Nucleus accumbens (tissue), 56 donors: ENCODE results near the gene PLCB3.
"Not testable (repeated sequence)": the region's sequence is repeated elsewhere in the genome, so short reads cannot be mapped to it uniquely, and the experiment has no call there.

Experiments
- DNase-seq, 56 donors: peaks; one replicate each; lab custom pipeline; 2025; lab: John Stamatoyannopoulos, UW

PLCB3 gene

DNA sequence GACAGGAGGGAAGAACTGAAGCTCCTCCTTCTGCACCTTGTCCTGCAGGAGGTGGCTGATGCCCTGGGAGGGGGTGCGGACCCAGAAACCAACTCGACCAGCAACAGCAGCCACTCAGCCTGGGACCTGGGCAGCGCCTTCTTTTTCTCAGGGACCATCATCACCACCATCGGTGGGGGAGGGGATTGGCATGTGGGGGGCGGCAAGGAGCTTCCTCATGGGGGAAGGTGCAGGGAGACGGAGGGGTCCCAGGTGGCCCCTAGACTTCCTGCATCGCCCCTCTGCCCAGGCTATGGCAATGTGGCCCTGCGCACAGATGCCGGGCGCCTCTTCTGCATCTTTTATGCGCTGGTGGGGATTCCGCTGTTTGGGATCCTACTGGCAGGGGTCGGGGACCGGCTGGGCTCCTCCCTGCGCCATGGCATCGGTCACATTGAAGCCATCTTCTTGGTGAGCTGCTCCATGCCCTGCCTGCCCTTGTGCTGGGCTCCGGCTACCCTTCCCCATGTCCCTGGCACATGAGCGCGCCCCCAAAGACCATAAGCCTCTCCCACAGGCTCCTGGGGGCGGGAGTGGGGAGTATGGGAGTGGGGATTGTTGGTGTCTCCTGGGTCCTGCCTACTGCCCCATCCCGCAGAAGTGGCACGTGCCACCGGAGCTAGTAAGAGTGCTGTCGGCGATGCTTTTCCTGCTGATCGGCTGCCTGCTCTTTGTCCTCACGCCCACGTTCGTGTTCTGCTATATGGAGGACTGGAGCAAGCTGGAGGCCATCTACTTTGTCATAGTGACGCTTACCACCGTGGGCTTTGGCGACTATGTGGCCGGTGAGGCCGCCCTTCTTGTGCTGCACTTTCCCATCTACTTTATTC, 45.7 kb downstream of the PLCB3 start:
- no peak for DNase-seq

DNA sequence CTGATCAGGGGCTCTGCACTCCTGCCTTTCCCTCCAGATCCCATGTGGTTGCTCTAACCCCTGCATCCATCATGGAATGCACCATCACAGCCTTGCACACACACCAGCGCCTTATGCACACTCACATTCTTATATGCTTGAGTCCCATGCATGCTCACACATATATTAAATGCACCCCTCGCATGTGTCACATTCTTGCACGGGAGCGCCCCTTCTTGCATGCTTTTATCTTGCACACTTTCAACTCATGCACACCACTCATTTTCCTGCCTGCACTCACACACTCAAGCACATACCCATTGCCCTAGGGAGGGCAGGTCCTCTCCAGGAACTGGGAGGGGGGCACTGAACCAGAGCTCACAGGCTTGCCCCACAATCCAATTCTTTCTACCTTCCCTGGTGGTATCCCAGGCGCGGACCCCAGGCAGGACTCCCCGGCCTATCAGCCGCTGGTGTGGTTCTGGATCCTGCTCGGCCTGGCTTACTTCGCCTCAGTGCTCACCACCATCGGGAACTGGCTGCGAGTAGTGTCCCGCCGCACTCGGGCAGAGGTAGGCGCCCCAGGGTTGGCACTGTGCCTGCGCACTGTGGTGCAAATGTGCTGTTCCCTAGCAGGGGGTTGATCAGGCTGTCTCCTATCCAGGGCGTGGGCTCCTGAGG, 46.5 kb downstream of the PLCB3 start:
- no peak for DNase-seq

DNA sequence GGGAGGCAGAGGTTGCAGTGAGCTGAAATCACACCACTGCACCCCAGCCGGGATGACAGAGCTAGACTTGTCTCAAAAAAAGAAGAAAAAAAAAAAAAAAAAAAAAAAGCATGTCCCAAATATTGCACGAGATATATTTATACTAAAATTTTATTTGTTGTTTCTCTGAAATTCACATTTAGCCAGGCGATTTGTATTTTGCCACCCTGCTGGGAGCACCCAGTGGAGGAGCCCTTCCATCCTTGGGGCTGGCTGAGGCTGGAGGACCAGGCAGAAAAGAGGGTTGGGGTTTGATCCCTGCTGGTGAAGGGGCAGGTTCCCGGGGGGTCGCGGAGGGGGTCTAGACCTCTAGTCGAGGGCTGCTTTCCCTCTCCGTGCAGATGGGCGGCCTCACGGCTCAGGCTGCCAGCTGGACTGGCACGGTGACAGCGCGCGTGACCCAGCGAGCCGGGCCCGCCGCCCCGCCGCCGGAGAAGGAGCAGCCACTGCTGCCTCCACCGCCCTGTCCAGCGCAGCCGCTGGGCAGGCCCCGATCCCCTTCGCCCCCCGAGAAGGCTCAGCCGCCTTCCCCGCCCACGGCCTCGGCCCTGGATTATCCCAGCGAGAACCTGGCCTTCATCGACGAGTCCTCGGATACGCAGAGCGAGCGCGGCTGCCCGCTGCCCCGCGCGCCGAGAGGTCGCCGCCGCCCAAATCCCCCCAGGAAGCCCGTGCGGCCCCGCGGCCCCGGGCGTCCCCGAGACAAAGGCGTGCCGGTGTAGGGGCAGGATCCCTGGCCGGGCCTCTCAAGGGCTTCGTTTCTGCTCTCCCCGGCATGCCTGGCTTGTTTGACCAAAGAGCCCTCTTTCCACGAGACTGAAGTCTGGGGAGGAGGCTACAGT, 47.9 kb downstream of the PLCB3 start:
- DNase-seq = peak in 53 of 56 donors; percentile 10 to 82 (median 59)

DNA sequence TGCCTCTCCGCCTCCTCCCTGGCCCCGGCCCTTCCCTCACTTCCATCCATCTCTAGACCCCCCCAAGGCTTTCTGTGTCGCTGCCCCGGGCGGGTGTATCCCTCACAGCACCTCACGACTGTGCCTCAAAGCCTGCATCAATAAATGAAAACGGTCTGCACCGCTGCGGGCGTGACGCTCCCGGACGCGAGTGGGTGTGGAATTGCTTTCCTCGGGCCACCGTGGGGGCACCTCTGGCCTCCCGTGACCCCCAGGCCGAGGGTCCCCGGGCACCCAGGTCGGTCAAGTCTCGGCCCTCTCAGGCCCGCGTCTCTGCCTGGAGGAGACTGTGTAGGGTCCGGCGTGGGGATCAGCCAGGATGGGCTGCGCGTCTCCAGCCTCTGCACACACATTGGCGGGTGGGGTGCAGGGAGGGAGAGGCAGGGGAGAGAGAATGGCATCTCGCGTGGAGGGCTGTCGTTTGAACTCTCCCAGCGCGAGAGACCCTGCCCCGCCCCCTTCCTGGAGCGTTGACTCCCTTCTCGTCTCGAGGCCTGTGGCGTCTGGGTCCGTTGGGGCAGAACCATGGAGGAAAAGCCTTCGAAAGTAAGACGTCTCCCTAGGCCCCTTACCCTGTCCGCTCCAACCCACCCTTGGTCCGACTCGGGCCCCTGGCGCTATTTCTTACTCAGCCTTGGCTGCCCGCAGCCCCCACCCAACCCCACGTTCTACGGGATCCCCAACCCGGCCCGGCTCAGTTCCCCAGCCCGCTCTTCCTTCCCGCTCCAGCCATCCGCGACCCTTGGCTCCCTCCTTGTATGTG, 48.7 kb downstream of the PLCB3 start, which contains the start of gene CATSPERZ:
Gene CATSPERZ, plus strand, starts transcription at position 512 of the 802 bp plus-strand sequence. Its CDS starts 53 bp downstream, at position 565.
- peak in 4 of 56 donors; percentile 34 to 49 (median 44) for DNase-seq

DNA sequence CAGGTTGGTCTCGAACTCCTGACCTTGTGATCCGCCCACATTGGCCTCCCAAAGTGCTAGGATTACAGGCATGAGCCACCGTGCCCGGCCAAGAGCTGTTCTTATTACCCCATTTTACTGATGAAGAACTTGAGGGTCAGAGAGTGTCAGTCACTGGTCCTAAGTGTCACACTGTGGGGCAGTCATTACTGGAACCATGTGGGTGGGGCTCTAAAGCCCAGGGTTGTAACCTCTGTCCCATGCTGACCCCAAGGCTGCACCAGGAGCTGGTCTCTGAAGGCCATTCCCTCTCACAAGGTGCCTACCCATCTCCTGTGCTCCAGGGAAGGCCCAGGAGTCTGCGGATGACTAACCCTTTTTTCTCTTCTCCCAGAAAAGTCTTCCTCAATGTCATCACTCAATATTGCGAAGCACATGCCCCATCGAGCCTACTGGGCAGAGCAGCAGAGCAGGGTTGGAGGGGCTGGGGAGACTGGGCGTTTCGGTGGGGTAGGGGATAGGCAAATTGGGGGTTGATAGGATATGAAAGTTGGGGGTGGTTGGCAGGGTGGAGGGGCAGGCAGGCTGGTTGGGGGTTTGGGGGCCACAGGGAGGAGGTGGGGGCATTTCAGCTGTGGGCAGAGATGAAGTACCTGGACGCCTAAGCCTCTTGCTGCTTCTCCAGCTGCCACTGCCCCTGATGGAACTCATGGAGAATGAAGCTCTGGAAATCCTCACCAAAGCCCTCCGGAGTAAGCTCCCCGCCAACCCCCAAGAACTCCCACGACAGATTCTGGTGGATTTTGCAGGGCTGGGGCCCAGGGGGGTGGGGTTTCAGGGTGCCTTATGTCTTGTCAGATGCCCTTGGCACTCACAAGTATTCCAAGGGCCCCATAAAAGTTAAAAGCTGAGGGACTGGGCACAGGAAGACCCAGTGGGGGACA, 52.0 kb downstream of the PLCB3 start:
- DNase-seq = no peak

DNA sequence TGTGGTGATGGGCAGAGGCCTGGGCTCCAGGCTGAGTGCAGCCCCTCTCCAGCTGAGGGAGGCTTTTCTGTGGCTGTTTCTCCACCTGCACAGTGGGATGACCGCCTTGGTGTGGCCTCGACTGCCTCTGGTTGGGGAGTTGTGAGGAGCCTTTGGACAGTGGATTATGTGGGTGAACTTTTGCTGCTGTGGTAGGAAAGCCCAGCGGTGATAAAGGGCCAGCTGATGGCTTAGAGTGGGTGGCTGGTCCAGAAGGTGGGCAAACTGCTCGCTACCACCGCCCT, 52.6 kb downstream of the PLCB3 start:
- DNase-seq = no peak

DNA sequence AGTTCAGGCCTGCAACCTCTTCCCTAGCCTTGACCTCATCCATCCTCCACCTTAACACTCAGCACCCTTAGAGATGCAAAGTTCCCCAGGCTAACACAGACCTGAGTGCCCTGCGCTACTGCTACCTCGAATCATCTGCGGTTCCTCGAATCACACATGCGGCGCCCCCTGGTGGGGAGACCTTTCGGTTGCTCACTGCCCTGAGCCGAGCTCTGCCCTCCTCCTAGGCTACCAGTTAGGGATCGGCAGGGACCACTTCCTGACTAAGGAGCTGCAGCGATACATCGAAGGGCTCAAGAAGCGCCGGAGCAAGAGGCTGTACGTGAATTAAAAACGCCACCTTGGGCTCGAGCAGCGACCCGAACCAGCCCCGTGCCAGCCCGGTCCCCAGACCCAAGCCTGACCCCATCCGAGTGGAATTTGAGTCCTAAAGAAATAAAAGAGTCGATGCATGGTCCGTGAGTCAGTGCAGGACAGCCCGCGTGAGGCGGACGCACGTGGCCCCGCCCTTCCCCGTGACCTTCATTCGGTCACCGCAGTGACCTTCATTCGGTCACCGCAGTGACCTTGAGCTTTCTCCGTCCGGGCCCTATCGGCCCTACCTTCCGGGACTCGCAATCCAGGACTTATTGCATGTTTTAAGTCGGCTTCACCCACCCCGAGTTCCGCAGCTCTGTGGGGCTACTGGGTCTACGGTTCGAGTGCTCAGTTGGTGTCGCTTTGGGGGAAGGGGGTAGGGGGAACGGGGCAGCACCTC, 53.2 kb downstream of the PLCB3 start:
- peak in 55 of 56 donors; percentile 42 to 95 (median 78) for DNase-seq

DNA sequence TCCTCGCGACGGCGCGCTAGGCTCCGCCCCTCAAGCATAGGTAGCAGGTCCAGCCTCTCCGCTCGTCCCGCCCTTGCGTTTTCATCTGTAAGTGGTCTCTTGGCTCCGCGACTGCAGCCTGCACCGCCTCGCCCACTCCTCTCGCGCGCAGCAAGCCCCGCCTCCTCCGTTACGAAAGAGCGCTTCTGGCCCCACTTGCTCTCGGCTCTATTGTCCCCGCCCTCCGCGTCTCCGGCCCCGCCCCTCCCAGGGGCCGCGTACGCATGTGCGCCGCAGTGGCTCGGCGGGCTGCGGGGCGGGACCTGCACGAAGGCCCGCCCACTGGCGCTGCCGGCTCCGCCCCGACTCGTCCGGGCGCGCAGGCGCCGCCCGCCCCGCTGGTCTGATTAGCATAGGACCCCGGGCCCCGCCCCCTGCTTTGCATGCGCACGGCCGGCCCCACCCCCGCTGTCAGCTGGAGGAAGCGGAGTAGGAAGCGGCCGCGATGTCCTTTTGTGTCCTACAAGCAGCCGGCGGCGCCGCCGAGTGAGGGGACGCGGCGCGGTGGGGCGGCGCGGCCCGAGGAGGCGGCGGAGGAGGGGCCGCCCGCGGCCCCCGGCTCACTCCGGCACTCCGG, 53.9 kb downstream of the PLCB3 start, which contains the start of gene ESRRA:
Gene ESRRA, plus strand, starts transcription at position 450 of the 616 bp plus-strand sequence. CDS start 1,656 bp downstream, outside the sequence.
- DNase-seq = peak; percentile 82 to 100 (median 99)

DNA sequence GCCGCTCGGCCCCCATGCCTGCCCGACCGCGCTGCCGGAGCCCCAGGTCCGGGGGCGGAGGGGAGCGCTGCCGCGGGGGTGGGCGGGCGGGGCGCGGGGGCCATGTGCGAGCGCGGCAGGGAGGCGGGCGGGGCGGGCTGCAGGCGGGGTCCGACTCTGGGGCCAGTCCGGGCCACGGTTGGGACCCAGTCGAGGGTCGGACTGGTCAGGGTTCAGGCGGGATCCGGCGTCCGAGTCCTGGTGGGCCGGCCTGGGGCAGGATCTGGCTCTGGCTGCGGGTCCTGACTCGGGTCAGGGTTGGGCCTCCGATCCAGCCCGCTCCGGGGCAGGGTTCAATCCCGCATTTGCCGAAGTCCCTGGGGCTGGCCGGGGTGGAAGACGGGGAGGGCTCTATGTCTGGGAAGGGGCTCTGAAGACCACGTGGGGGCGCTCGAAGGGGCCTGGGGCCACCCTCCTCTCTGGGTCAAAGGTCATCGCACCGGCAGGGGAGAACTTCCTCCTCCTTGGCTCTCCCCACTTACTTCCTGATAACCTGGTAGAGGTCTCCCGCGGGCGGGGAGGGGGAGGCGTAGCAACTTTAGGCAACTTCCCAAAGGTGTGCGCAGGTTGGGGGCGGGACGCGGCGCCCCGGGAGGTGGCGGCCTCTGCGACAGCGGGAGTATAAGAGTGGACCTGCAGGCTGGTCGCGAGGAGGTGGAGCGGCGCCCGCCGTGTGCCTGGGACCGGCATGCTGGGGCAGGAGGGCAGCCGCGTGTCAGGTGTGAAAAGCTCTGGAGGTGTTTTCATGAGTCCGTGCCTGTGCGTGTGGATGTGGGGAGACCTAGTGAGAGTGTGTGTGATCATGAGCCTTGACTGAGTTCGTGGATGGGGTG, 54.6 kb downstream of the PLCB3 start:
- DNase-seq = peak in 41 of 56 donors; percentile 18 to 83 (median 60)

DNA sequence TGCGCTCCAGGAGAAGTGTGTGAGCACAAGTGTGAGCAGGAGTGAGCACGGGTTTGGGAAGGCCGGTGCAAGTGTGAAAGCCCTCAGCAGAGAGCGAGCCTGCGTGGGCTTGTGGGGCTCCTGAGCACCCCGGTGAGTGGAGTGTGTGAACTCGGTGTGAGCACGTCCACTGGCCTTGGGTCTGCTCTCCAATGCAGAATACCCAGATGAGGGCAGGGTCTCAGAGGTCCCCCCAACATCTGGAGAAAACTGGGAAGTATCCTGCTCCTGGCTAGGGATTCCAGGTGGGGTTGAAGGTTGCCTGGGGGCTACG, 55.2 kb downstream of the PLCB3 start:
- DNase-seq = peak in 1 of 56 donors; percentile 29

DNA sequence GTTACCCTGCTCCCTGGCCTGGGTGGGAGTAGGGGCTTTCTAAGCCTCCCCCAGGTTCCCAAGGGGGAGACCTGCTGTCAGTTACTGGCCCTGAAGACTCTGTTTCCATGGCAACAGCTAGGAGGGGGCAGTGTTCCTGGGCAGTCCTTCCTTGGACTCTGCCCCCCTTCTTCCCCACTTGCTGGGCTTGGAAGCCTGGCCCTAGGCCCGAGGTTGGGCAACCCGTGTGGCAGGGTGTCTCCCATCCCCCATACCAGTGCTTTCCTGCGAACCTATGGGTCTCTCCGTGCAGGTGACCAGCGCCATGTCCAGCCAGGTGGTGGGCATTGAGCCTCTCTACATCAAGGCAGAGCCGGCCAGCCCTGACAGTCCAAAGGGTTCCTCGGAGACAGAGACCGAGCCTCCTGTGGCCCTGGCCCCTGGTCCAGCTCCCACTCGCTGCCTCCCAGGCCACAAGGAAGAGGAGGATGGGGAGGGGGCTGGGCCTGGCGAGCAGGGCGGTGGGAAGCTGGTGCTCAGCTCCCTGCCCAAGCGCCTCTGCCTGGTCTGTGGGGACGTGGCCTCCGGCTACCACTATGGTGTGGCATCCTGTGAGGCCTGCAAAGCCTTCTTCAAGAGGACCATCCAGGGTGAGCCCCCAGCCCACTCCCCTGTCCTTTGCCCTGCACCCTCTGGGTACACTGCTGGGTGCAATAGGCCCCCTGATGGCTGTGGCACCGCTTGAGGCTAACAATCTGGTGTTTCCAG, 55.7 kb downstream of the PLCB3 start:
- DNase-seq = peak in 4 of 56 donors; percentile 21 to 59 (median 32)

DNA sequence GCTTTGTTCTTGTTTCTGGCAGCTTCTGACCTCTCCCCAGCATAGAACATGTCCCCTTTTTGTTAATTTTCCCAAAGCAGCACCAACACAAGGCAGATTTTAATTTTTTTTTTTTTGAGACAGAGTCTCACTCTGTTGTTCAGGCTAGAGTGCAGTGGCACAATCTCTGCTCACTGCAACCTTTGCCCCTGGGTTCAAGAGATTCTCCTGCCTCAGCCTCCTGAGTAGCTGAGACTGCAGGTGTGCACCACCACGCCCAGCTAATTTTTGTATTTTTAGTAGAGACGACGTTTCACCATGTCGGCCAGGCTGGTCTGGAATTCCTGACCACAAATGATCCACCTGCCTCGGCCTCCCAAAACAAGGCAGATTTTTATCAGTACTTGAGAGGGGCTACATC, 56.5 kb downstream of the PLCB3 start:
- DNase-seq = not testable (repeated sequence)

DNA sequence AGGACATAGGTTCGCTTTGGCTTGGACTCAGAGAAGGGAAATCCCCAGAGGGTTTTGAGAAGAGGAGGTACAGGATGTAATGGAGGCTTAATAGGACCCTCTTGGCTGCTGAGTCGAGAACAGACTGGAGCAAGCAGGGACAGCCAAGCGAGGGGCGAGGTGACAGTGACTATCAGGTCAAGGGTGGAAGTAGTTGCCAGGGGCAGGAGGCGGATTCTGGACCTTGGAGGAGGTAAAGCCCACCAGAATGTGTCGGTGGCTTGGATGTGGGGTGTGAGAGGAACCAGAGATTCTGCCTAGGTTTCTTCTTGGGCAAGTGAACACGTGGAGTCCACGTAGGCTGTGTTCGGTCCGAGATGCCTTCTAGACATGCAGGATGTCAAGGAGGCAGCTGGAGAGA, 61.6 kb downstream of the PLCB3 start:
- DNase-seq = no peak

DNA sequence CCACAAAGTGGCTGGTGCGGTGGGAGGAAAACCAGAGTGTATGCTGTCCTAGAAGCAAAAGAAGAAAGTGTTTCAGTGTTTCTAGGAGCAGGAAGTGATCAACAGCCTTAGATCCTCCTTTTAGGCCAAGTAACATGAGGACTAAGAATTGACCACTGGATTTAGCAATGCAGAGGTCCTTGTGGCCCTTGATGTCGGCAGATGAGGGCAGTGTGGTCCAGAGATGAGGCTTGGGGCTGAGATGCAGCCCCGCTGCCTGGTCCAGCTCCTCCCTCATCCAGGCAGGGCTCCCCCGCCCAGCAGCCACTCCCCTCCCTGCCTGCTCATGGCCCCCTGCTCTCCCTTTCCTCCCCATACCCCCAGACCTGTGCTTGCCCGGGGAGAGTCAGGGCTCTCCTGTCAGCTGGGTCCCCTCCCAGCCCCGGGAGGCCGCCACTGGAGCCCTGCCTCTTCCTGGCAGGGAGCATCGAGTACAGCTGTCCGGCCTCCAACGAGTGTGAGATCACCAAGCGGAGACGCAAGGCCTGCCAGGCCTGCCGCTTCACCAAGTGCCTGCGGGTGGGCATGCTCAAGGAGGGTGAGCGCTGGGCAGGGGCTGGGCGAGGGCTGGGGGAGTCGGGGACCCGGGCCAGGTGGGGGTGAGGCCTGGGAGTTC, 62.3 kb downstream of the PLCB3 start:
- DNase-seq = peak in 14 of 56 donors; percentile 18 to 69 (median 32)

DNA sequence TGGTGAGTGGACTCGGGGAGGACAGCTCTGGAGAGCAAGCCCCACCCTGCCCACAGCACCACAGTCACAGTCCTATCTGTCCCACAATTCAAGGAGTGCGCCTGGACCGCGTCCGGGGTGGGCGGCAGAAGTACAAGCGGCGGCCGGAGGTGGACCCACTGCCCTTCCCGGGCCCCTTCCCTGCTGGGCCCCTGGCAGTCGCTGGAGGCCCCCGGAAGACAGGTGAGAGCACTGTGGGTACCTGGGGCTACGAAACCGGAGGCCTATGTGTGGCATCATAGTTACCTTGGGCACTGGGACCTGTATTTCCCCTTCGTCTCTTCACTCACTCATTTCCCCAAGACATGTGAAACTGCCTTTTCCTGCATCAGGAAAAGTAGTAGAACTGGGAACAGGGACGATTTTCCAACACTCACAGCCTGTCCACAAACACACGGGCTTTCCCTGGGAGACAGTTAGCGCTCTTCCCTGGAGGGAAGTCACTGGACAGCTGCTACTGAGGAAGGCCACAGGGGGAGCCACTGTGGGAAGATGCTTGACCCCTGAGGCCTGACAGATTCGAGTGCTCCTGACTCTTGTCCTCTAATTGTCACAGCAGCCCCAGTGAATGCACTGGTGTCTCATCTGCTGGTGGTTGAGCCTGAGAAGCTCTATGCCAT, 62.9 kb downstream of the PLCB3 start:
- DNase-seq = no peak
